ENCODE results near the gene LIME1. TPM values are rescaled to one million over a fixed set of nuclear protein-coding genes. Genes with fewer than 3 reads are reported as not detected.

The LIME1 gene
- total and polyA plus RNA-seq, 10 donors, result 24.0 to 96.6 (median 49.5) TPM

- 90 to 94% (median 93%) methylated on average over 38 of the region's 38 CpGs for WGBS, 5 donors
- no peak overlapping the region for H3K4me3 ChIP-seq
- no peaks in the 10 kb centered on the region for H3K9me3 ChIP-seq
- peaks cover 0 to 44% (median 9%) of the 10 kb centered on the region in 6 donors for H3K4me1 ChIP-seq
- H3K27ac ChIP-seq, result peak overlapping the region in 3 of 8 donors; percentile 36 to 48 (median 37)
- no peak for DNase-seq
- TF ChIP-seq POLR2AphosphoS5 (IDR thresholded peaks at IDR 0.05), result no peak
- no peak for TF ChIP-seq POLR2A (IDR thresholded peaks at IDR 0.05)
- TF ChIP-seq, protein P1, sequence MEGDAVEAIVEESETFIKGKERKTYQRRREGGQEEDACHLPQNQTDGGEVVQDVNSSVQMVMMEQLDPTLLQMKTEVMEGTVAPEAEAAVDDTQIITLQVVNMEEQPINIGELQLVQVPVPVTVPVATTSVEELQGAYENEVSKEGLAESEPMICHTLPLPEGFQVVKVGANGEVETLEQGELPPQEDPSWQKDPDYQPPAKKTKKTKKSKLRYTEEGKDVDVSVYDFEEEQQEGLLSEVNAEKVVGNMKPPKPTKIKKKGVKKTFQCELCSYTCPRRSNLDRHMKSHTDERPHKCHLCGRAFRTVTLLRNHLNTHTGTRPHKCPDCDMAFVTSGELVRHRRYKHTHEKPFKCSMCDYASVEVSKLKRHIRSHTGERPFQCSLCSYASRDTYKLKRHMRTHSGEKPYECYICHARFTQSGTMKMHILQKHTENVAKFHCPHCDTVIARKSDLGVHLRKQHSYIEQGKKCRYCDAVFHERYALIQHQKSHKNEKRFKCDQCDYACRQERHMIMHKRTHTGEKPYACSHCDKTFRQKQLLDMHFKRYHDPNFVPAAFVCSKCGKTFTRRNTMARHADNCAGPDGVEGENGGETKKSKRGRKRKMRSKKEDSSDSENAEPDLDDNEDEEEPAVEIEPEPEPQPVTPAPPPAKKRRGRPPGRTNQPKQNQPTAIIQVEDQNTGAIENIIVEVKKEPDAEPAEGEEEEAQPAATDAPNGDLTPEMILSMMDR (IDR thresholded peaks at IDR 0.05 in 8 of 11, conservative IDR thresholded peaks at IDR 0.05 in 3 of 11), result no peak
- H3K36me3 ChIP-seq, result peaks cover 0 to 64% (median 10%) of the 10 kb centered on the region in 6 donors
- H3K27me3 ChIP-seq (replicated peaks in 1 of 7), result no peaks in the 10 kb centered on the region
- intact Hi-C loops (cut with DNase I; ENCODE audit: low total_unique reads), result no loop called here
Observed at GRCh38 chr20:63766695-63767426, 30.4 kb downstream of the LIME1 start.

GRCh38 chr20:63767456-63767855 lies 31.0 kb downstream of the LIME1 start:
- H3K9me3 ChIP-seq, result no peaks in the 10 kb centered on the region
- 76 to 86% (median 84%) methylated on average over 15 to 18 of the region's 18 CpGs for WGBS, 5 donors
- H3K4me3 ChIP-seq, result no peak overlapping the region
- TF ChIP-seq, protein P1 (IDR thresholded peaks at IDR 0.05 in 8 of 11, conservative IDR thresholded peaks at IDR 0.05 in 3 of 11), result no peak
- TF ChIP-seq POLR2AphosphoS5 (IDR thresholded peaks at IDR 0.05), result peak in 2 of 3 donors; percentile 49 to 79
- no peaks in the 10 kb centered on the region for H3K27me3 ChIP-seq (replicated peaks in 1 of 7)
- intact Hi-C loops (cut with DNase I; ENCODE audit: low total_unique reads), result no loop called here
- H3K36me3 ChIP-seq, result peaks cover 0 to 58% (median 10%) of the 10 kb centered on the region in 6 donors
- H3K27ac ChIP-seq, result peak overlapping the region in 3 of 8 donors; percentile 36 to 48 (median 37)
- DNase-seq, result no peak
- peaks cover 0 to 50% (median 12%) of the 10 kb centered on the region in 6 donors for H3K4me1 ChIP-seq

GRCh38 chr20:63767886-63768285 lies 31.4 kb downstream of the LIME1 start:
- peaks cover 0 to 54% (median 15%) of the 10 kb centered on the region in 6 donors for H3K4me1 ChIP-seq
- no peak overlapping the region for H3K4me3 ChIP-seq
- H3K27ac ChIP-seq, result peak overlapping the region in 3 of 8 donors; percentile 36 to 48 (median 37)
- 79 to 94% (median 88%) methylated on average over 7 of the region's 7 CpGs for WGBS, 5 donors
- no peaks in the 10 kb centered on the region for H3K27me3 ChIP-seq (replicated peaks in 1 of 7)
- no peak for DNase-seq
- H3K9me3 ChIP-seq, result no peaks in the 10 kb centered on the region
- TF ChIP-seq POLR2AphosphoS5 (IDR thresholded peaks at IDR 0.05), result no peak
- no peak for TF ChIP-seq POLR2A (IDR thresholded peaks at IDR 0.05)
- TF ChIP-seq, protein P1 (IDR thresholded peaks at IDR 0.05 in 8 of 11, conservative IDR thresholded peaks at IDR 0.05 in 3 of 11), result no peak
- intact Hi-C loops (cut with DNase I; ENCODE audit: low total_unique reads), result no loop called here
- H3K36me3 ChIP-seq, result peaks cover 0 to 53% (median 10%) of the 10 kb centered on the region in 6 donors
